CD4-positive, alpha-beta T cell treated with Interleukin-17A for 4 hours (primary cell): Measurements from ENCODE around the gene NSUN2.
"Not testable (repeated sequence)": the region's sequence is repeated elsewhere in the genome, so short reads cannot be mapped to it uniquely, and the experiment has no call there.

Source experiments
- DNase-seq: peaks from one replicate; pipeline ENCODE4 v3.0.0-alpha.2; 2020; ENCODE audit warnings: mixed read lengths

The NSUN2 gene

GRCh38 chr5:6632888-6633468 is at the start of gene NSUN2, which contains the start of gene SRD5A1:
TSS of gene NSUN2 (minus strand) at chr5:6633044. CDS start at chr5:6632979, 65 bp downstream.
TSS of gene SRD5A1 (plus strand) at chr5:6633440. CDS start at chr5:6633577, 137 bp downstream.
- DNase-seq: peak; percentile 95

GRCh38 chr5:6682239-6682638 is 49.4 kb upstream of the NSUN2 start:
- no peak for DNase-seq

- DNase-seq: no peak
These were observed 48.8 kb upstream of the NSUN2 start for GRCh38 chr5:6681682-6682081.

DNA sequence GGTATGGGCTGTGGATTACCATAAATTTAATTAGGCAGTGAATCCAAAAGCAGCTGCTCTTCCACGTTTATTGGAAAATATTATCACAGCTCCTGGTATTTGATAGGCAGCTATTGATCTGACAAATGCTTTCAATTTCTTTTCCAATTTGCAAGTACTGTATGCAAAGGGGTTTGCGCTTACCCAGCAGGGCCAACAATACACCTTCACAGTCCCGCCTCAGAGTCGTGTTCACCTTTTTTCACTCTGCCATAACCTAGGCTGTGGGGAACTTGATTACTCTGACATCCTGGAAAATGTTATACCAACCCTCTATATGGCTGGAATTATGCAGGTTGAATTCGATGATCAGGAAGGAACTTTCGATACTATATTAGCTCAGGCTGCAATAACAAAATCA is 48.1 kb upstream of the NSUN2 start:
- no peak for DNase-seq

DNA sequence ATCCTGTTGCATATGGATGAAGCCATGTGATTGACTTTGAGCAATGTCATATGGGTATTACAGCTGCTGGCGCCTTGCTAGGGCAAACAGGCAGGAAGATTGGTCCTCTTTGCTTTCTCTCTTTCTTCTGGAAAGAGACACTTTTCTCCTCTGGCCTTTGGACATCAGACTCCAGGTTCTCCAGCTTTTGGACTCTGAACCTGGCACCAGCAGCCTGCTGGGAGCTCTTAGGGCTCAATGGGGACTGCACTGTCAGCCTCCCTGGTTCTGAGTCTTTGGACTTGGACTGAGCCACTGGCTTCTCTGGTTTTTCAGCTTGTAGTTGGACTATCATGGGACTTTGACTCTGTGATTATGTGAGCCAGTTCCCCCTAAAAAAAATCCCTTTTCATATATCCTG is 45.5 kb upstream of the NSUN2 start:
- no peak for DNase-seq

GRCh38 chr5:6676702-6677101 is 43.9 kb upstream of the NSUN2 start:
- no peak for DNase-seq

- no peak for DNase-seq
These were observed 43.1 kb upstream of the NSUN2 start for GRCh38 chr5:6675784-6676491.

DNA sequence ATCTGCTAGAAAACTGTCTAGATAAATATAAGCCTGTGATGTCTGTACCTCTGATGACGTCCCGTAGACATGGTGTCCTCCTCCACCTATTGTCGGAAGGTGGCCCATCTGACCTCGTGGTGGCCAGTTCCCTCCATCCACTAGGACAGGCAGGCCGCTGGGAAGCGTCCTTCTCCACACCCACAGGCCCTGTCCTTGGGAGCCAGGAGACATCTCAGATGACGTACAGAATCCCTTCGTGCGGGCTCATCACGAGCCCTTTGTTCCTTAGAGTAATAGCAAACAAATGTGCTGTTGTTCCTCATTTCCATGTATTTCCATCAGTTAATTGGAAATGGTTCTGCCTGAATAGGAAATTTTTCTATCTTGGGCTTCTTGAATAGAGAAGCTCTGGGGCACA is 42.0 kb upstream of the NSUN2 start:
- DNase-seq: no peak

GRCh38 chr5:6674421-6674820 is 41.6 kb upstream of the NSUN2 start:
- no peak for DNase-seq

DNA sequence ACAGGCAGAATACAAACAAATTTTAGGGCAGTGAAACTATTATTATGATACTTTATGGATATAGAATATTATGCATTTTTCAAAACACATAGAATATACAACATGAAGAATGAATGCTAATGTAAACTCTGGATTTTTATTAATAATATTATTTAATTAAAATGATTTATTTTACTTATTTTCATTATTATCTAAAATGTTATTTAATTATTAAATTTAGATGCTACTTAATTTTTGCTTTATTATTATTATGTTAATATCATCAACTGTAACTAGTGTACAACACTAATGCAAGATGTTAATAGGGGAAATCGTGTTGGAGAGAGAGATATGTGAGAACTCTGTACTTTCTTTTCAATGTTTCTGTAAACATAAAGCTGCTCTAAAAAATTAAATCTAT is 41.1 kb upstream of the NSUN2 start:
- DNase-seq: no peak

DNA sequence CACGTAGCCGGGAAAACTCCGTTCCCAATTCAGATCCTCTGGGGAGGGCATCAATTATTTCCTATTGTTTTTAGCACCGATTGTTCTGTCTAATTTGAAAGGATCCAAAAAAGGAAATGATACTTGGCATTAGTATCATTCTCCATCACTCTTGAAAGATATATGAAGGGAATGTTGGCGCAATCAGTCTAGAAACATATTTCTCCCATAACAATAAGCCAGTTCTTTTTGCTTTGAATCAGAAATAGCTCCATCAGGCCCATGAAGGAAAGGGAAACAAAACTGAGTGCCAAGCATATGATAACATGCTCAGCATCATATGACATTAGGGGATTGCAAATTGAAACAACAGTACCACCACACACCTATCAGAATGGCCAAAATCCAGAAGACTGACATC is 40.2 kb upstream of the NSUN2 start:
- no peak for DNase-seq

GRCh38 chr5:6668717-6669116 is 35.9 kb upstream of the NSUN2 start:
- DNase-seq: not testable (repeated sequence)

GRCh38 chr5:6667648-6668047 is 34.8 kb upstream of the NSUN2 start:
- DNase-seq: no peak

DNA sequence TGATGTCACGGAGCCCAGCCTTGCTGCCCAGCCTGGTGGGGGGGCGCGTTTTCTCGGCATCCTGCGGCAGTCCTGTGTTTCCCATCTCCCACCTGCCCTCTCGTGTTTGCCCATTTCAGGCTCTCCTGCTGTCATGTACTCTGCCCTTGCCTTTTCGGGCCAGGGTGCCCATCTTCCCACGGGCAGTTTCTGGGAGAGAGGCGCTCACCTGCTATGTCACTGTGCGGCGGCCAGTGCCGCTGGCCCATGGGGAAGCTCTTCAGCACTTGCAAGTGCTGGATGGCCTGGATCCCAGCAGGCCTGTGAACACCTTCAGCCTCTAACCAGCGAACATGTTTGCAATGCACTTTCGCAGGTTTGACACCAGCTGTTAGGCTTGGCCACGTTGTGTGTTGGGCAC is 33.9 kb upstream of the NSUN2 start:
- no peak for DNase-seq

DNA sequence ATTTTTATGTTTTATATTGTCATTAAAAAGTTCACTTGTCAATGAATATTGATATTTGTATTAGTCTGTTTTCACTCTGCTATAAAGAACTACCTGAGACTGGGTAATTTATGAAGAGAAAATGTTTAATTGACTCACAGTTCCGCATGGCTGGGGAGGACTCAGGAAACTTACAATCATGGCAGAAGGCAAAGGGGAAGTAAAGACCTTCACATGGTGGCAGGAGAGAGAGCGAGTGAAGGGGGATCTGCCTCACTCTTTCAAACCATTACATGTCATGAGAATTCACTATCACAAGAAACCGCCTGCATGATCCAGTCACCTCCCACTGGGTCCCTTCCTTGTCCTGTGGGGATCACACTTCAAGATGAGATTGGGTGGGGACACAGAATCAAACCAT is 27.8 kb upstream of the NSUN2 start:
- DNase-seq: no peak

GRCh38 chr5:6659941-6660684 is 27.3 kb upstream of the NSUN2 start:
- DNase-seq: no peak

DNA sequence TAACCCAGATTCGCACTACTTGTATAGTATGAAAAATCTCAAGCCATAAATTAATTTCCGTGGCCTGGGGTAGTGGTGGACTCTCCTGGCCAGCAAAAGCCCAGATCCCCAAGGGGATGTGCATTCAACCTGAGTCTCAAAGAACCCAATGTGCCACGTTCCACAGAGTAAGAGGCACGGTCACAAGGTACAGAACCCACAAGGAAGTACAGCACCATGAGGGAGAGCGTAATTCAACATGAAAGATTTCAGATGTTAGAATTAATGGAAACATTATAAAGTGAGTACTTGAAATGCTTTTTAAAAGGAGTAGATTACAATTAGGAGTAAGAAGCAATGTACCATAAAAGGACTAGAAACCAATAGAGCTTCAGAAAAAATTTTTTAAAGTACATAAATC is 23.8 kb upstream of the NSUN2 start:
- DNase-seq: no peak

- no peak for DNase-seq
These were observed 22.6 kb upstream of the NSUN2 start for GRCh38 chr5:6655432-6655831.

DNA sequence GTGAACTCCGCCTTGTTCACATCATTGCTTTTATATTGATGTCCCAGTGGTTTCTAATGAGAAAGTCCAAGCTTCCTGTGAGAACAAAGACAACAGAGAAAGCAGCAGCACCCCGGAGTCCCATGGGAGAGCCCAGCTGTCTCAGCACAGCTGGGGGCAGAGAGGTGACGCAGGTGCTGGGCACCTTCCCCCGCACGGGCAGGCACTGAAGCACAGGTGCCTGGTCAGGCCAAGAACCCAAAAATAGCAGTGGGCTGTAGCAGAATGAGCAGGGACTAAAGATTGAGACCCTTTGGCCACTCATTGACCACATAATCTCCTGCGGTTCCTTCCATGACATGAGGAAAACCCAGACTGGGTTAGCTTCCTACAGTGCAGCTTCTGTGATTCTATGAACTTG is 19.2 kb upstream of the NSUN2 start:
- no peak for DNase-seq

DNA sequence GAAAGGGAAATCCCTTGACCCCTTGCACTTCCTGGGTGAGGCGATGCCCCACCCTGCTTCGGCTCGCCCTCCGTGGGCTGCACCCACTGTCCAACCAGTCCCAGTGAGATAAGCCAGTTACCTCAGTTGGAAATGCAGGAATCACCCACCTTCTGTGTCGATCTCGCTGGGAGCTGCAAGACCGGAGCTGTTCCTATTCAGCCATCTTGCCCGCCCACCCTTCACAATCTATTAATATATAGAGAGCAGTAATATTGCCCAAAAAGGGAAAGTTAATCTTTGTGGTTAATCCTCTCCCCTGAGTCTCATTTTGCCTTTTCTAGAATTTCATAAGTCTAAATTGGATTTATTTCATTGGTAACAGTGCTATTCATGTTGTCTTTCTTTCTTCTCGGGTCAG is 16.8 kb upstream of the NSUN2 start:
- no peak for DNase-seq

GRCh38 chr5:6649186-6649585 is 16.3 kb upstream of the NSUN2 start:
- DNase-seq: no peak

DNA sequence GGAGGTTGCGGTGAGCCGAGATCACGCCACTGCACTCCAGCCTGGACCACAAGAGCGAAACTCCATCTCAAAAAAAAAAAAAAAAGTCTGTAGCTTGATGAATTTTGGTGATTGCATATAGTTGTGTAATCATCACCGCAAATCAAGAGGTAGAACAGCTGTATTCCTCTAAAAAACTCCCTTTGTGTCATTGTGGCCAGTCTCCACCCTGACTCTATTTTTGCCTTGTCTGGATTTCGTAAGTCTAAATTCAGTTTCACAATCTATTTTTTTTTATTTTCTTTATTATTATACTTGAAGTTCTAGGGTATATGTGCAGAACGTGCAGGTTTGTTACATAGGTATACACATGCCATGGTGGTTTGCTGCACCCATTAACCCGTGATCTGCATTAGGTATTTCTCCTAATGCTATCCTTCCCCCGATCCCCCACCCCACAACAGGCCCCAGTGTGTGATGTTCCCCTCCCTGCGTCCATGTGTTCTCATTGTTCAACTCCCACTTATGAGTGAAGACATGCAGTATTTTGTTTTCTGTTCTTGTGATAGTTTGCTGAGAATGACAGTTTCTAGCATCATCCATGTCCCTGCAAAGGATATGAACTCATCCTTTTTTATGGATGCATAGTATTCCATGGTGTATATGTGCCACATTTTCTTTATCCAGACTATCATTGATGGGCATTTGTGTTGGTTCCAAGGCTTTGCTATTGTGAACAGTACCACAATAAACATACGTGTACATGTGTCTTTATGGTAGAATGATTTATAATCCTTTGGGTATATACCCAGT is 12.9 kb upstream of the NSUN2 start:
- DNase-seq: not testable (repeated sequence)

- no peak for DNase-seq
These were observed 12.0 kb upstream of the NSUN2 start for GRCh38 chr5:6644794-6645241.
